ENCODE data around the gene NFIX. TPM values are rescaled to one million over a fixed set of nuclear protein-coding genes. Genes with fewer than 3 reads are reported as not detected.

The NFIX gene
- total RNA-seq, 4 donors from 2014 or later: 39.8 to 55.8 (median 48.2) TPM

DNA sequence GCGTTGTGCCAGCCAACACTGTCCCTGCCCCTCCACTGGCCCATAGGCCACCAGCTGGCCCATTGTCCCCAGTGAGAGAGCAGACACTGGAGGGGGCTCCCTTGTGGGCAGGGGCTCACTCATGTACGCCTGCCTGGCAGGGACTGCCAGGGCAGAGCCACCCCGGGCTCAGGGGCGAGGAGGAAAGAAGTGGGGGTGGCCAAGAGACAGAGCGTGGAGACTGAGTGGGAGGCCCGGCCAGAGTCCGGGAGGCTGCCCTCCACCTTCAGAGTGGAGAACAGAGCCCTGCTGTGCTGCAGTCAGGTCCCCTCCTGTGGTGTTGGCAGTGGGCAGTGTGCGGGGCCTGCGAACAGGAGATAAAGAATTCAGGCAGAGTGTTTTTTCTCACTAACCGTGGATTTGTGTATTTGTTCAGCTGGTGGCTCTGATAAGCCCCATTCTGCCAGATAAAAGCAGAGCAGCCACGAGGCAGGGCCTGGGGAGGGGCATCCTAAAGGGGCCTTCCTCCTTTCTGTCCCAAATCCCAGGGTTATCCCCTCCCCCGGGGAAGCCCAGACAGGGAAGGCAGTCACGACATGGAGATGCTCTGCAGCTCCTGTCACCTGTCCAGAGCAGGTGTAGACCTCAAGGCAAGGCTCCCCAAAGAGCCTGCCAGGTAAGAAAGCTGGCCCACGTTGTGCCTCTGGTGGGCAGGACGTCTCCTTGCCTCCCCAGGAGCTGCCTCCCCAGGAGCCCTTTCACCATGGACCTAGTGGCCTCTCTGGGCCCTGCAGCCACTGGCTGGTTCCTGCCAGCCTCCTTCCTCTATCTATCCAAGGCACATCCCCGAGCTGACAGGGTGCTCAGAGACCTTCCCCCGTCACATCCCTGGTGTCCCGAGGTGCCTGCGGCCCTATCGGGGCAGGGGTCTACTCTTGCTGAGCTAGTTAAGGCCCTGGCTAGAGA lies 74.4 kb downstream of the NFIX start:
- WGBS, 2 donors: 47 to 48% methylated on average over 18 to 19 of the region's 20 CpGs
- no peak overlapping the region for H3K4me3 ChIP-seq
- no peaks in the 10 kb centered on the region for H3K9me3 ChIP-seq
- H3K36me3 ChIP-seq: peaks cover 0 to 11% (median 0%) of the 10 kb centered on the region in 3 donors
- H3K27me3 ChIP-seq: no peaks in the 10 kb centered on the region
- no peak for TF ChIP-seq POLR2A (IDR thresholded peaks at IDR 0.05)
- TF ChIP-seq, protein P1, sequence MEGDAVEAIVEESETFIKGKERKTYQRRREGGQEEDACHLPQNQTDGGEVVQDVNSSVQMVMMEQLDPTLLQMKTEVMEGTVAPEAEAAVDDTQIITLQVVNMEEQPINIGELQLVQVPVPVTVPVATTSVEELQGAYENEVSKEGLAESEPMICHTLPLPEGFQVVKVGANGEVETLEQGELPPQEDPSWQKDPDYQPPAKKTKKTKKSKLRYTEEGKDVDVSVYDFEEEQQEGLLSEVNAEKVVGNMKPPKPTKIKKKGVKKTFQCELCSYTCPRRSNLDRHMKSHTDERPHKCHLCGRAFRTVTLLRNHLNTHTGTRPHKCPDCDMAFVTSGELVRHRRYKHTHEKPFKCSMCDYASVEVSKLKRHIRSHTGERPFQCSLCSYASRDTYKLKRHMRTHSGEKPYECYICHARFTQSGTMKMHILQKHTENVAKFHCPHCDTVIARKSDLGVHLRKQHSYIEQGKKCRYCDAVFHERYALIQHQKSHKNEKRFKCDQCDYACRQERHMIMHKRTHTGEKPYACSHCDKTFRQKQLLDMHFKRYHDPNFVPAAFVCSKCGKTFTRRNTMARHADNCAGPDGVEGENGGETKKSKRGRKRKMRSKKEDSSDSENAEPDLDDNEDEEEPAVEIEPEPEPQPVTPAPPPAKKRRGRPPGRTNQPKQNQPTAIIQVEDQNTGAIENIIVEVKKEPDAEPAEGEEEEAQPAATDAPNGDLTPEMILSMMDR (IDR thresholded peaks at IDR 0.05): peak in 1 of 5 experiments; percentile 19
- peaks cover 2 to 98% (median 66%) of the 10 kb centered on the region in 4 donors for H3K4me1 ChIP-seq
- DNase-seq (ENCODE audit: low spot score in 2 of 2): no peak
- H3K27ac ChIP-seq: peak overlapping the region in 3 of 4 donors; percentile 29 to 83 (median 80)

DNA sequence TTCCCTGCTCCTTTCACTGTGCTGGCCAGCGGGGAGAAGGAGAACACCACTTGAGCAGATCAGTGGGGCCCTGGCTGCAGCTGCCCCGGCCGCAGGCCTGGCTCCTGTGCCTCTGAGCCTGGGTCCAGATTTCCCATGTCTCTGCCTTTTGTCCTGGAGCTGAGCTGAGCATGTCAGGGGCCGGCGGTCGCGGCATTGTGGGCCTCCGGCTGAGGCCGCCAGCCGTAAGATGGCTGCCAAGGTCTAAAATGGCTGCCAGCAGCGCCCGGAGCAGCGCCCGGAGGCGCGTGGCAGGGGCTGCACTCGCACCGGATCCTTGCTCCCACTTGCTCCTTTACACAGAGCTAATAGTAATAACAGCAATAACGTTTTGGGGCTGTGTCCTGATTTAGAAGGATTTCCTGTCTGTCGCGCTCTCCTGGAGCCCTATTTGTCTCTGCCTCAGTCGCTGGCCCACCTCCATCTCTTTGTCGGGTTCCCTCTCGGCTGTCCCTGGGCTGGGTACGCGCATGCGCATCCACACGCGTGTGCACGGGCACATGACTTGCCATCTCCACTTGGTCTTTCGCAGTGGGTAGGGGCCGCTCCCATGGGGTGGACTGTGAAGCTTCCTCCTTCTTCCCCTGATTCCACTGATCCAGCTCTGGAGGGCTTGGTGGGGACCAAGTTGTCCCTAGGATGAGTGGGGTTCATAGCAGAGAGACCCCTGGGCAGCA lies 75.3 kb downstream of the NFIX start:
- Histone ChIP-seq H3K27ac (peak overlapping the region in 3 of 4 donors; percentile 29 to 83 (median 80)), H3K36me3 (peaks cover 0 to 17% (median 0%) of the 10 kb centered on the region in 3 donors), H3K27me3 (no peaks in the 10 kb centered on the region), H3K9me3 (no peaks in the 10 kb centered on the region), H3K4me1 (peaks cover 2 to 94% (median 60%) of the 10 kb centered on the region in 4 donors), H3K4me3 (no peak overlapping the region)
- WGBS, 2 donors: 85 to 88% methylated on average over 23 to 32 of the region's 32 CpGs
- DNase-seq (ENCODE audit: low spot score in 2 of 2): no peak
- TF ChIP-seq EP300 (IDR thresholded peaks at IDR 0.05) (no peak), POLR2A (IDR thresholded peaks at IDR 0.05) (no peak)
- TF ChIP-seq, protein P1 (IDR thresholded peaks at IDR 0.05): no peak

DNA sequence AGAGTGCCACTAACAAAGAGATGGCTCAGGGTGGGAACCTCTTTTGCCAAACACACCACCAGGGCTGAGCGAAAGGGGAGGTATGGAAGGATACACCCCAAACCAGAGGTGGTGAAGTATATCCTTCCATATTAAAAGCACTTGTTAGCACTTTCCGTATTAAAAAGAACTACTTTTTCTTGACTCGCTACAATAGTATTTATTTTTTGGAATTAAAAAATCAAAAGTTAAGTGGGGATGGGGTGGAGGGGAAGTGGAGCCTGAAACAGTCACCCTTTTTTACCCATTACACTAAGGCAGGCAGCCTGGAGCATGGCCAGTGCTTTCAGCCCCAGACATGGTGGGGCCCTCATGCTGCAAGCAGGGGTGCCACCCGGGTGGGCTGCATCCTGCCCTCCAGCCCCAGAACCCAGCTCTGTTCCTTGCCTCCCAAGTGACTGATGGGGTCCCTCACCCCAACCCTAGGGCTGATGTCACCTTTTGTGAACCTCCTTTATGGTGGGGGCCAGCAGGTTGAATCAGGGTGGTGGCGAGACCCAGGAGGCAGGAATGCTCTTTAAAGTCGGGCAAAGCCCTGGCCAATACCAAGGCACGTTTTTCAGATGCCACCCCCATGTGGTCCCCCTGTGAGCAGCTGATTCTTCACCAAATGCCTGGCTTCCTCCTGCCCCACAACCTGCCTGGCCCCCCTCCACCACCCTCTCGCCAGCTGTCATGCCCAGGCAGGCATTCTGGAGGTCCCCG lies 76.3 kb downstream of the NFIX start:
- TF ChIP-seq EP300 (IDR thresholded peaks at IDR 0.05): no peak
- TF ChIP-seq POLR2A (IDR thresholded peaks at IDR 0.05): no peak
- TF ChIP-seq, protein P1 (IDR thresholded peaks at IDR 0.05): no peak
- DNase-seq (ENCODE audit: low spot score in 2 of 2): no peak
- Histone ChIP-seq H3K4me1 (peaks cover 2 to 94% (median 58%) of the 10 kb centered on the region in 4 donors), H3K36me3 (peaks cover 0 to 27% (median 0%) of the 10 kb centered on the region in 3 donors), H3K4me3 (no peak overlapping the region), H3K27ac (peak overlapping the region in 3 of 4 donors; percentile 50 to 83 (median 80)), H3K27me3 (no peaks in the 10 kb centered on the region), H3K9me3 (no peaks in the 10 kb centered on the region)
- WGBS, 2 donors: 43 to 59% methylated on average over 8 to 9 of the region's 9 CpGs

DNA sequence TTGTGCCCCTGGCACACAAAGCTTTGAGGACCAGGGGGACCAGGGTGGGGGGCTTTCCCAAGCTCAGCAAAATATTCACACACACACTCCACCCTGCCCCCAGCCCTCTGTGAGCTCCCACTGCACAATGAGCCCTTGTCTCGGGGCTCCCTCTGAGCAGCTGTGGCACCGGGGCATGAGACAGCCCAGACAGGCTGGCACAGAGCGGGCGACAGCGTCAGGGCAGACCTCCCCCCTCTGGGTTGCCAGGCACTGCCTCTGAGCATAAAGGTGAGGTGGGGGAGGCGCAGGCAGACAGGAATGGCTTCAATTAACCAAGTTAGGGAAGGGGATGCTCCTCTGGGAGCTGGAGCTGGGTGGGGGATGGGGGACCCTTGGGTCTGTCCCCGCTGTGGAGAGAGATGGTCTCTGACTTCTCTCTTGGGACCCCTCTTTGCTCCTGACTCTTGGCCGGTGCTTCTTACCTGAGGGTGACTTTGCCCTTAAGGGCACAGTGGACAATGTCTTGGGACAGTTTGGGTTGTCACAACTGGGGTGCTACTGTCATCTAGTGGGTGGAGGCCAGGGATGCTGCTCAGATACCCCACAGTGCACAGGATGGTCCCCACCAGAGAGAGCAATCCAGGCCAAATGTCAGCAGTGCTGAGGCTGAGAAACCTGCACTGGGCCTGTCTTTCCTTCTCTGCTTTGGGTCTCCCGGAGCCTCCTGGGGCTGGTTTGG lies 77.1 kb downstream of the NFIX start:
- Histone ChIP-seq H3K27ac (peak overlapping the region in 3 of 4 donors; percentile 50 to 83 (median 80)), H3K36me3 (peaks cover 0 to 34% (median 0%) of the 10 kb centered on the region in 3 donors), H3K9me3 (no peaks in the 10 kb centered on the region), H3K4me3 (no peak overlapping the region), H3K4me1 (peaks cover 2 to 94% (median 59%) of the 10 kb centered on the region in 4 donors), H3K27me3 (no peaks in the 10 kb centered on the region)
- no peak for TF ChIP-seq POLR2A (IDR thresholded peaks at IDR 0.05)
- TF ChIP-seq EP300 (IDR thresholded peaks at IDR 0.05): peak in 1 of 2 donors; percentile 43
- 59 to 65% methylated on average over 6 to 8 of the region's 9 CpGs for WGBS, 2 donors
- no peak for DNase-seq (ENCODE audit: low spot score in 2 of 2)

Data from tibial nerve (tissue), 4 donors.